HG03575 (cell line): ENCODE results near the gene YIPF7.

Source experiments
- ATAC-seq: cut with Tn5 transposase; IDR thresholded peaks from one replicate; pipeline ENCODE4 v1.9.1; 2021; ENCODE audit not compliant: unreplicated experiment, insufficient number of reproducible peaks, low FRiP score; ENCODE audit errors: extremely low read depth

The YIPF7 gene

DNA sequence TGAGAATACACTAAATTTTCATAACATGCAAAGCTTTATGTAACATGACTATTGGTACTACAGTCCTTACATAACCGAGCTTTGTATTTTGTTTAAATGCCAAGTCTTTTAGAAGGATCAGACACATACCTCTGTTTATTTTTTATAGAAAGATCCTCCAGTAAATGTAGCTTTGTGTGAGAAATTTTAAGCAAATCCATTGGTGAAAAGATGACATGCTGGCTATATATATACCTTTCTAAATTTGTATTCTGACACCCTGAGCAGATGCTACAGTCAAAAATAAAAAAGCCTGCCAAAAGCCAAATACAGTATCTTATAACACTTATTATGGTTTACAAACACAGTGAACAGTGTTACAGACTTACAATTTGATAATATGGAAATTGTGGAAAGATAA, at the start of gene YIPF7:
Gene YIPF7 (minus strand): TSS at position 201 of the 400 bp plus-strand sequence. CDS start 1,525 bp downstream, outside the sequence.
- no peak for ATAC-seq

DNA sequence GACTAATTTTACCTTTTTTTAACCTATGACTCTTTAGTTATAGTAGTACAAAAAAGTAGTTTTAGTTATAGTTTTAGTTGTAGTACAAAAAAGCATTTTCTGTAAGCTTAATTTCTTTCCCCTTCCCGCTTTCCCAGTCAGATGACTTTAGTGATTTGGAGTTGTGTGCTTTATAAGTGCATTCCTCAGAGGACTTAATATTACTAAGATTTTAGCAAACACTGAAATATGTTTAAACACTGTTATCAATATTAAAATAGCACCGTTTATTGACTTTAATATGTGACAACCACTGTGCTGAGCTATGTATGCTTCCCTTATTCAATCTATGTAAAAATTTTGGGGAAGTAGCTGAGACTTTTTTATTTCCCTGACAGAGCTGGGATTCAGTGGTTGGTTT, 49.6 kb upstream of the YIPF7 start:
- no peak for ATAC-seq

- ATAC-seq: no peak
These were observed 49.0 kb upstream of the YIPF7 start for GRCh38 chr4:44700427-44700826.

GRCh38 chr4:44684648-44685047, 33.2 kb upstream of the YIPF7 start:
- no peak for ATAC-seq

- peak; percentile 6 for ATAC-seq
These were observed 27.6 kb upstream of the YIPF7 start for GRCh38 chr4:44679060-44679459.

DNA sequence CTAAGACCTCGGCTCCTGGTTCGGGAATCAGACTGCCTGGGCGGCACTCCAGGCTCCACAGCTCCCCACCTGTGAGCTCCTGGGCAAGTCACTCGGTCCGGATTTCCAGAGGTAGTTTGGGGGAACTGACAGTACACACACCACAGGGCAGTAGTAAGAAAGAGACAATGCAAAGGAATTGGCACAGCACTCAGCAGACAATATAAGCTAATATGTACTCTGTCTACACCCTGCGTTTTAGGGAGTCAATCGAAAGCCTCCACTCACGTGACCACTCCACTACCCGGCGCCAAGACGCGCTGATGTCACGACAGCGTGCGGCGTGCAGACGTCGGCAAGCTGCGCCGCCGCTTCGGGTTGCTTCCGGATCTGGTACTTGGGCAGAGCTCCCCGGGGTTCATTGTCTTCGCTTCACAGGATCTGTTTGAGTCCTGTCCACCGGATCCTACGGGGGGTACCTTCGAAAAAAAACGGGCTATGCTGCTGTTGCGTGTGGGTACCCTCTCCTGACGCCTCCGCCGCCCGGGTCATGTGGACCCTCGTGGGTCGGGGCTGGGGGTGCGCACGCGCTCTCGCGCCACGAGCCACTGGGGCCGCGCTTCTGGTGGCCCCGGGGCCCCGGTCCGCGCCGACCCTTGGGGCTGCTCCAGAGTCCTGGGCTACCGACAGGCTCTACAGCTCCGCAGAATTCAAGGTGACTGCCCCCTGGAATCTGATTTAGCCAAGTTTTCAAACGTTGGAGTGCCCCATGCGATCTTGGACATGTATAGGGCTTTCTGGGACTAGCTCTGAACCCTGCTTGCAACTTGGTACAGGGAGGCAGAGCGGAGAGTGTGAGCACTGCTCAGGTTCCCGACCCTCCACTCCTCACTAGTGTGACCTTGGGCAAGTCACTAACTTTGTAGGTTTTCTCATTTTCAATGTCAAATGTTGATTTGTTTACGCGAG, 26.9 kb upstream of the YIPF7 start, which contains the start of gene GUF1:
Gene GUF1 (plus strand): TSS at position 327 of the 948 bp plus-strand sequence. CDS start 203 bp downstream, at position 530.
- peak; percentile 94 for ATAC-seq

DNA sequence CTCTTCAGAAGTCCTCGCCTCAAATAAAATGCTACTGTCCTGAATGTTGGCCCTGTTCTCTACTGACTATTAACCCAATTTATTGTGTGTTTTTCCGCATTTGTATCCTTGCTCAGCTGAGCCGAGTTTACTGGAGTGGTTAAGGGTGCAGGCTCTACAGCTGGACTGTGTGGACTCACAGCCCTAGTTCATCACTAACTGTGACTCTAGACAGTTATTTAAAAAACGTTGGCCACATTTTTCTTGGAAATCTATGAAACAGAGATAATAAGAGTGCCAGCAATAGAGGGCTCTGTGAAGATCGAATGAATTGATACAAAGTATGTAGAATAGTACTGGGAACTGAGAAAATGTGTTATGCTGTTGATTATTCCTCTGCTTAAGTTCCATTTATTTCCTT, 23.9 kb upstream of the YIPF7 start:
- no peak for ATAC-seq

DNA sequence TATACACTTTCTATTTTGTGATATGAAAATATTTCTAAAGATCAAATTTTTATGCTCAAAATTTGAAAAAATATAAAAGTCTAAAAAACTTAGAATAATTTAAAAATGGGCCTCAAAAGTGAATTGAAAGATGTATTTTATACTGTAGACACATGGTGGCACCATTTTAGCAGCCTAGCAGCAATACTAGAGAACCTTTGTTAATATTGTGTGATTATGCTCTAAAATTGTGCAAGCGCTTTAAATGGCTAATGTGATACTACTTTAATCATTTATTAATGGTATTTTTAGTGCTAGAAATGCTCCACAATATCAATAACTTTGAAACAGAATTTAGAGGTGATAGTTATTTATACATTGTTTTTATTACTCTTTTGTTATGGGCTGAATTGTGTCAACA, 23.0 kb upstream of the YIPF7 start:
- ATAC-seq: no peak

DNA sequence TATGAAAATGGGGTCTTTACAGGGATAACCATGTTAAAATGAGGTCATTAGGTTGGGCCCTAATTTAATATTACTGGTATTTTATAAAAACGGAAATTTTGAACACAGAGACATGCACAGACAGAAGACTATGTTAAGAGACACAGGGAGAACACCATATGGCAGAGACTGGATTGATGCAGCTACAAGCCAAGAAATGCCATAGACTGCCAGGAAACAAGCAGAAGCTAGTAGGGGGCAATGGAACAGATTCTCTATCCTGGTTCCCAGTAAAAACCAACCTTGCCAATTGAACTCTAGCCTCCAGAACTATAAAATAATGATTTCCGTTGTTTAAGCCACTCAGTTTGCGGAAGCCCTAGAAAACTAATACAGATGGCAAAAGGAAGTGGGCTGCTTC, 20.2 kb upstream of the YIPF7 start:
- no peak for ATAC-seq

DNA sequence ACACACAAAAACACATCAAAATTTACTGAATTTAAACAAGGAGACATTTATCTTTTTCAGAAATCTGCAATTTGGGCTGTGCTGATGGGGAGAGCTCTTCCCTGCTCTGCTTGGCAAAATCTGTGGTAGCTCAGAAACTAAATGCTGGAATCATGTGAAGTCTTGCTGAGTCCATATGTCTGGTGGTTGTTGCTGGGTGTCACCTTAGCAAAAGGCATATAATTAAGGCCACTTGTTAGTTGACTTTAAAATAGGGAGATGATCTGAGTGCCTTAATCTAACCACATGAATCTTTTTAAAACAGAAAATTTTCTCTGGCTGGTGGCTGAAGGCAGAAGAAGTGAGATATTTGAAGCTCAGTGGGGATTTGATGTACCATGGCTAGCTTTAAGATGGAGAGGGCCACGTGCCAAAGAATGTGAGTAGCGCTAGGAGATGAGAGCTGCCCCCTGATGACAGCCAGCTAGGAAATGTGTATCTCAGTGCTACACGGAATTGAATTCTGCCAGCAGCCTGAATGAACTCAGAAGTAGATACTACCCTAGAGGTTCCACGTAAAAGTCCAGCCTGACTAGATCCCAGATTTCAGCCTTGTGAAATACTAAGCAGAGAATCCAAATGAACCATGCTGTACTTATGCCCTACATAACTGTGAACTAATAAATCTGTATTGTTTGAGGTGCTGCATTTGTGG, 19.2 kb upstream of the YIPF7 start:
- no peak for ATAC-seq

- no peak for ATAC-seq
These were observed 17.1 kb upstream of the YIPF7 start for GRCh38 chr4:44668526-44668925.

- ATAC-seq: no peak
These were observed 12.3 kb upstream of the YIPF7 start for GRCh38 chr4:44663539-44664263.

DNA sequence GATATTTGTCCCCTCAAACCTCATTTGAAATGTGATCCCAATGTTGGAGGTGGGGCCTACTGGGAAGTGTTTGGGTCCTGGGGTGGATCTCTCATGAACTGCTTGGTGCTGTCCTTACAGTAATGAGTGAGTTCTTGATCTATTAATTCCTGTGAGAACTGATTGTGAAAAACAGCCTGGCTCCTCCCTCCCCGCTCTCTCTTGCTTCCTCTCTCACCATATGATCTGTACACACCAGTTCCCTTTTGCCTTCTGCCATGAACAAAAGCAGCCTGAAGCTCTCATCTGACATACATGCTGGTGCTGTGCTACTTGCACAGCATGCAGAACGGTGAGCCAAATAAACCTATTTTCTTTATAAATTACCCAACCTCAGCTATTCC, 11.2 kb upstream of the YIPF7 start:
- ATAC-seq: no peak

GRCh38 chr4:44661940-44662622, 10.7 kb upstream of the YIPF7 start:
- no peak for ATAC-seq

GRCh38 chr4:44660396-44660795, 9.0 kb upstream of the YIPF7 start:
- ATAC-seq: no peak

GRCh38 chr4:44652002-44652401, 577 bp upstream of the YIPF7 start:
- ATAC-seq: no peak

DNA sequence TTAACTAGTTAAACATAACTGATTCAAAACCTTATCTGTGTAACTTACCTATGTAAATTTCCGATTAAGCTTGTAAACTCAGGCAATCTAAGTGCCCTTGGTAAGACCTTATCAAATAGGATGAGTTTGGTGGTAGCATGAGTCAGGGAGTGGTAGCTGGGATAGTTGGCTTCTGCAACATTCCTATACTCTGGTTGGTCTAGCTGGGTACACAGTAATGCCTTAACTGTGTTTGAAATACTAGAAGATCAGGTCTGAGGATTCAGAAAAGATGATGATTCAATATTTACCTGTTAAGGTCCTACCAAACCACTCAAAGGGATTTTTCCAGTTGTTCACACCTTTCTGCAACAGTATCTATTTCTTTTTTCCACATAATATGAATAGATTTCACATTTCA, 5.3 kb downstream of the YIPF7 start:
- ATAC-seq: no peak

- no peak for ATAC-seq
These were observed 13.3 kb downstream of the YIPF7 start for GRCh38 chr4:44638091-44638490.

- no peak for ATAC-seq
These were observed 18.7 kb downstream of the YIPF7 start for GRCh38 chr4:44632733-44633132.
